ENCODE data around the gene TTBK2. TPM values are rescaled to one million over a fixed set of nuclear protein-coding genes. Genes with fewer than 3 reads are reported as not detected.

The TTBK2 gene
- total RNA-seq, 1 experiment from 2014 or later = 18.6 TPM

- TF ChIP-seq ZNF512 (CRISPR knock-in tag; IDR thresholded peaks at IDR 0.05; ENCODE audit: borderline replicate concordance) (no peak), ELF4 (CRISPR knock-in tag; IDR thresholded peaks at IDR 0.05; ENCODE audit: low read depth) (no peak), IRF1 (CRISPR knock-in tag; IDR thresholded peaks at IDR 0.05) (no peak), AFF4 (CRISPR knock-in tag; IDR thresholded peaks at IDR 0.05; ENCODE audit: borderline replicate concordance) (no peak), ZNF396 (CRISPR knock-in tag; IDR thresholded peaks at IDR 0.05; ENCODE audit: borderline replicate concordance) (no peak)
Observed at GRCh38 chr15:42803436-42803835, 117.1 kb downstream of the TTBK2 start (continued).

- DNase-seq (ENCODE audit: low spot score) = no peak
- Mint-ChIP-seq H3K9me3 (no peaks in the 10 kb centered on the region), H3K27ac (no peak overlapping the region), H3K4me1 (no peaks in the 10 kb centered on the region), H3K36me3 (peaks cover 3% of the 10 kb centered on the region; the same call in 1 of the 2 replicates), H3K4me3 (no peak overlapping the region), H3K27me3 (ENCODE audit: low read depth) (no peaks in the 10 kb centered on the region)
- ChIA-PET POLR2A (no interaction called here), CTCF (interaction anchor here (1.0 to 3.3 kb wide), 11 partner anchors 18 to 230 kb away, joined by 3 to 62 read pairs (median 6); partner anchors contain the start of gene CDAN1)
- no peak for ATAC-seq
- no peak for TF ChIP-seq AR (CRISPR knock-in tag; IDR thresholded peaks at IDR 0.05)
- TF ChIP-seq HMGXB4 (CRISPR knock-in tag; IDR thresholded peaks at IDR 0.05) = no peak
- no peak for TF ChIP-seq NR3C1 (CRISPR knock-in tag; conservative IDR thresholded peaks at IDR 0.05; ENCODE audit: low read depth)
- TF ChIP-seq CREB1 (CRISPR knock-in tag; IDR thresholded peaks at IDR 0.05) = no peak
- no peak for TF ChIP-seq ZNF425 (CRISPR knock-in tag; conservative IDR thresholded peaks at IDR 0.05)
- no peak for TF ChIP-seq ZBTB21 (CRISPR knock-in tag; IDR thresholded peaks at IDR 0.05; ENCODE audit: borderline replicate concordance)
- no peak for TF ChIP-seq CTCF (IDR thresholded peaks at IDR 0.05)
- TF ChIP-seq ZNF423 (CRISPR knock-in tag; IDR thresholded peaks at IDR 0.05) = no peak
- no peak for TF ChIP-seq AFF4 (CRISPR knock-in tag; IDR thresholded peaks at IDR 0.05; ENCODE audit: borderline replicate concordance)
- no peak for TF ChIP-seq FOXK1 (CRISPR knock-in tag; IDR thresholded peaks at IDR 0.05)
- TF ChIP-seq MXD4 (CRISPR knock-in tag; IDR thresholded peaks at IDR 0.05; ENCODE audit: borderline replicate concordance) = no peak
Observed at GRCh38 chr15:42802168-42802567, 118.4 kb downstream of the TTBK2 start.

All from WTC11 (cell line).